GM18499 (cell line): ENCODE data around the gene FBXO3.
"Not testable (repeated sequence)": the region's sequence is repeated elsewhere in the genome, so short reads cannot be mapped to it uniquely, and the experiment has no call there.

Source experiments
- ATAC-seq: cut with Tn5 transposase; IDR thresholded peaks from one replicate; pipeline ENCODE4 v1.9.1; 2021; ENCODE audit warnings: moderate number of reproducible peaks; ENCODE audit not compliant: insufficient read depth, unreplicated experiment

The FBXO3 gene

DNA sequence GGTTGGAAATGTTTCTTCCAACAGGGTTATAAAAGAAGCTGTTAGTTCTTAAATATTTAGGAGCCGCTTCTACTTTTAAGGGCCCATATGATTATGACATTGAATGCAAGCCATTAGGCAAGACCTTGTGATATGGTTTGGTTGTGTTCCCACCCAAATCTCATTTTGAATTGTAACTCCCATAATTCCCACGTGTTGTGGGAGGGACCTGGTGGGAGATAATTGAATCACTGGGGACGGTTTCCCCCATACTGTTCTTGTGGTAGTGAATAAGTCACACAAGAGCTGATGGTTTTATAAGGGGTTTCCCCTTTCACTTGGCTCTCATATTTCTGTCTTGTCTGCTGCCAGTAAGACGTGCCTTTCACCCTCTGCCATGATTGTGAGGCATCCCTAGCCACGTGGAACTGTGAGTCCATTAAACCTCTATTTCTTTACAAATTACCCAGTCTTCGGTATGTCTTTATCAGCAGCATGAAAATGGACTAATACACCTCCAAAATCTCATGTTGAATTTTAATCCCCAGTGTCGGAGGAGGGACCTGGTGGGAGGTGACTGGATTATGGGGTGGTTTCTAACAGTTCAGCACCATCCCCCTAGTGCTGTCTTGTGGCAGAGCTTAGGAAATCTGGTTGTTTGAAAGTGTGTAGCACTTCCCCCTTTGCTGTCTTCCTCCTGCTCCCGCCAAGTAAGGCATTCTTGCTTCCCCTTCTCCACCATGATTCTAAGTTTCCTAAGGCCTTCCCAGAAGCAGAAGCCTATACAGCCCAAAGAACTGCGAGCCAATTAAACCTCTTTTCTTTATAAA lies 42.4 kb downstream of the FBXO3 start:
- ATAC-seq, result no peak

GRCh38 chr11:33730716-33731115 lies 43.6 kb downstream of the FBXO3 start:
- no peak for ATAC-seq

- not testable (repeated sequence) for ATAC-seq
These were observed 45.2 kb downstream of the FBXO3 start for GRCh38 chr11:33729072-33729664.

DNA sequence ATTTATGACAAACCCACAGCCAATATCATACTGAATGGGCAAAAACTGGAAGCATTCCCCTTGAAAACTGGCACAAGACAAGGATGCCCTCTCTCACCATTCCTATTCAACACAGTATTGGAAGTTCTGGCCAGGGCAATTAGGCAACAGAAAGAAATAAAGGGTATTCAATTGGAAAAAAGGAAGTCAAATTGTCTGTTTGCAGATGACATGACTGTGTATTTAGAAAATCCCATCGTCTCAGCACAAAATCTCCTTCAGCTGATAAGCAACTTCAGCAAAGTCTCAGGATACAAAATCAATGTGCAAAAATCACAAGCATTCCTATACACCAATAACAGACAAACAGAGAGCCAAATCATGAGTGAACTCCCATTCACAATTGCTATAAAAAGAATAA lies 46.8 kb downstream of the FBXO3 start:
- ATAC-seq, result not testable (repeated sequence)

- no peak for ATAC-seq
These were observed 48.8 kb downstream of the FBXO3 start for GRCh38 chr11:33725496-33725895.

DNA sequence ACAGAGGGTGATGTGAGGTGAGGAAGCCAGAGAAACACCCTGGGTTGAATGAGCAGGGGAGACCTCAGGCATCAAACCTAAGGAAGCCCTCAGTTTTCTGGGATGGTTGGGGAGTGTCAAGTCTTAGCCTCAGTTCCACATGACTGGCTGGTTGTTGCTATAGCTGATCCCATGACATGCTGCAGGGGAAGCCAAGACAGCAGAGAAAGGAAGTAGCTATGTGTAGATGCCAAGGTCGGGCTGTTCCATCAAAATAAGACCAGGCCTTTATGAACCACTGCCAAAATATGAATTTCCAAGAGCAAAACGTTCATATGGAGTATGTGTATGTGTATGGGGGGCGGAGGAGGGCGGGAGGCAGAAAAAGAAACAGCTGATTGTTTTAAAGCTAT lies 49.7 kb downstream of the FBXO3 start:
- ATAC-seq, result no peak

DNA sequence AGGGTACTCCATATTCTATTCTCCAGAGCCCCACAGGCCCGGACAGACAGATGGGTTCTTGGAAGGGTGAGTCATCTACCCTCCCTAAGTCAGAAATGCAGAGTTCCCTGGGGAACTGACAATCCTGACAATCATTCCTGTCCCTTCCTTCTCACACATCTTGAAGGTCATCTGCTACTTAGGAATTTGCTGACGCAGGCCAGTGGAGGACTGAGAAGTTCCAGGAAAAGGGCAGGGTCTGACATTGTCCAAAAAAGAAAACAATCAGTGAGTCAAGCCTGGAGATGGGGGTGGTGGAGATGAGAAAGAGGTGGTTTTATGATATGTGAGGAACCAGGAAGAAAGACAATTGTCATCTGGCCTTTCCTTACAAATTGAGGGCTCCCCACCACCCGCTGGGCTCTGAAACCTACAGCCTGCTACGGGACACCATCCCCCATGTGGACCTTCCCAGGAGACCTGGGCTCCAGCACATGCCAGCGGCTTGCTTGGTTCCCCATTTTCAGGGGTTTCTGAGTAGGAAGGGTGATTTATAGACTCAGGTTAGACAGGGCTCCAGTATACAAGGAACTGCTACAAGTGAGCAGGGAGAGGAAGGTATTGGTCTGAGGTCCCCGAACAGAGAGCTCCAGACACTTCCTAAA lies 51.0 kb downstream of the FBXO3 start:
- ATAC-seq, result no peak

GRCh38 chr11:33722590-33723234 lies 51.6 kb downstream of the FBXO3 start:
- ATAC-seq, result peak; percentile 92

DNA sequence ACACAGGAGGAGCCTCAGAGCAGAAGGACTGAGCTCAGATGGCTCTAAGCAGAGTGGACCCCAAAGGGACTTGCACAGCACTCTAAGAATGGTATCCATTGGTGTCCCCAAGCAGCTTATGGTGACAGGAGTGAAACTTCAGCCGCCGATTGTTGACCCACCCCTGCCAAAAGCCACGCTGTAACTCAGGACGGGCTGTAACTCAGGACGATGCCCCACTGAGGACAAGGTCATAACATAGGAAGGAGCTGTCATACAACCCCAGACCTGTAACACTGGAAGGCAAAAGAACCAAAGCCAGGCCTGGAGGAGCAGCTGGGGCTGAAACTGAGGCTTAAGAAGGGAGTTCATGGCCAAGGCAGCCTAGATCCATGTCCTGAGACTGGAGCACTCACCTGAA lies 52.3 kb downstream of the FBXO3 start:
- ATAC-seq, result no peak

DNA sequence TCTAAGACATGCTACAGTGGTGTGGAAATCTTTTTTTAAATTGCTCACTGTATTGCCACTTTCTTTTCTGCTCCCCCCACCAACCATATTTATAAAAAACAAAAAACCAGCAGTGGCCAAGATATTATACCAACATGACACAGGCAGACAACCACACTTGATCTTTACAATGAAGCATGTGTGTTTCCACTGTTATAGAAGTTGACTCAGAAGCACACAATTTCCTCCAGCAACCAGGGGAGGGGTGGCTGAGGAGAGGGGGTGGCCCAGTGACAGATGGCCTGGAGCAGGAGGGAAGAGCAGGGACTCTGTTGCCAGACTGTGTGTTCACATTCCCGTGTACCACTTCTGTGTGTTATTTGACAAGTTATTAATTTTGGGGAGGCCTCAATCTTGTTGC lies 52.9 kb downstream of the FBXO3 start:
- ATAC-seq, result no peak

- no peak for ATAC-seq
These were observed 54.7 kb downstream of the FBXO3 start for GRCh38 chr11:33719587-33719986.

DNA sequence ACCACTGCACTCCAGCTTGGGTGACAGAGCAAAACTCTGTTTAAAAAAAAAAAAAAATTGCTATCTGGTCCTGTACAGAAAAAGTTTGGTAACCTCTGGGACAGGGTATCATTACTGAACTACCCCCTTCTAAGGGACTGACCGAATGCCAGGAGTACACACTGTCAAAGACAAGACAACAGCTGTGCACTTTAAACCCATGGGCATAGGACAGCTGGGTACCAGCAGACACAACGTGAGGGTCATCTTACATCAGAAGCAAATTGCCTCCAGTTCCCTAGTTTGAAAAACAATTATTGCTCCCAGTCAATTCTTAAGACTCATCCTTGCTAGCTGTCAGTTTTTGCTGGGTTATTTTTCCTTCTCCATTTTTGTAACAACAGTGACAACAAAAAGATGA lies 55.9 kb downstream of the FBXO3 start:
- no peak for ATAC-seq

DNA sequence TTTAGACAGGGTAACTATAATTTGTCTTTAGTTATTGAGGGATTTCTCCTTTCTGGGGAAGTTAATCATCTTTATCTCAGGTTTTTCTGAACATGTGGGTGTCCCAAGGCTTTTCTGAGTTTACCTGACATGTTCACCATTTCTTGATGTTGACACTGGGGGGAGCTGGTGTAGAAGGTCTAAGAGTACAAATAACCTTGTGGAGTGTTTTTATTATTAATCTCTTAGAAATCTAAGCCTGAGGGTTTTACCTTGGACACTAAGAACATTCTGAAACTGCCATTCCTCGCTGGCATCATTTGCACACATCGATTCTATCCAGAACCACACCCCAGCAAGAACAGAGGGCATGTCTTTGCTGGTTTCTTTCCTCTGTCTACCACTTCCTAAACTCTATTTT lies 58.1 kb downstream of the FBXO3 start:
- no peak for ATAC-seq

GRCh38 chr11:33713856-33714398 lies 60.4 kb downstream of the FBXO3 start:
- no peak for ATAC-seq

DNA sequence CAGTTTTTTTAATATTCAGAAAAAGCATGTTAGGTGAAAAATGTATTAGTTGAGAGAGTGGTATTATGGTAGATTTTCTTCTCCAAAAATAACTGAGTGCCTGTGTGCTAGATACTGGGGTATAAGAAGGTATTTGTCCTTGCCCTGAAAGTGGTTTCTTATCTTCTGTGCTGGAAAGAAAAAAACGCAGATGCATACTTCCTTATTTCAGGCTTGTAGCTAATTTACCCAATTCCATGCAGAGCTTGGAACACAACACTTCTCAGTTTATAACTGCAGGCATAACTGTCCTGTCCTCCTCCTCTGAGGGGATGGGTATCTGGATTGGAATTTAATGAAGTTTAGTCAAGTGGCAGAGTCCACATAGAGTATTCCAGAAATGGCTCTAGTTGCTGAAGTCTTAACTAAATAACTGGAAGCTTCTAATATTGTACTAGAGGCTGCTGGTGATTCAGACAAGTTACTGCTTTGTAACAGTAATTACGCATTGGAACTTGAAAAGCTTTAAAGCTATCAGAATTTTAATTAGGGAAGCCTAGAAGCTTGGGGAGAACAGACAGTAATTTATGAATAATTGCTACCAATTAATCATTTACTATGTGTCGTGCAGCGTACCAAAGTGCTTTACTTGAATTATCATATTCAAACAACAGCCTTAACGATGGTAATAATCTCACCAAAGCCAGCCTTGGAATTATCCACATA lies 61.0 kb downstream of the FBXO3 start:
- no peak for ATAC-seq

GRCh38 chr11:33712436-33712835 lies 61.9 kb downstream of the FBXO3 start:
- no peak for ATAC-seq

GRCh38 chr11:33709466-33709865 lies 64.9 kb downstream of the FBXO3 start:
- ATAC-seq, result no peak

DNA sequence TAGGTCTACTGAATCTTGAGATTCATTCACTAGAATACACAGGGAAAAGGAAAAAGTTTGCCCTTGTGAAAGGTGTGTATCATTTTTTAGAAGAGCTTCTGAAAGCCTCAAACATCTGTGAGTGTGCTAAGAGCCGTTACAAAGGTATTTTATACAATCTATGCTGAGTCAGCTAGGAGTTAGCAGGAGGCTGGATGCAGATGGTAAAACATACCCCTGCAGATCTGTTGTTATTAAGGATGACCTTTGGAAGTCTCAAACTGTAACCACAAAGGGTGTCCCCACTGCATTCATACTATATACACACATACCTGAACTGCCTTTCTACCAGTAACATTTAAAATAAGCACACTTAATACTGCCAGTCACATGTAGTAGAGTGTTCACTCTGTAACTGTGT lies 65.3 kb downstream of the FBXO3 start:
- no peak for ATAC-seq

DNA sequence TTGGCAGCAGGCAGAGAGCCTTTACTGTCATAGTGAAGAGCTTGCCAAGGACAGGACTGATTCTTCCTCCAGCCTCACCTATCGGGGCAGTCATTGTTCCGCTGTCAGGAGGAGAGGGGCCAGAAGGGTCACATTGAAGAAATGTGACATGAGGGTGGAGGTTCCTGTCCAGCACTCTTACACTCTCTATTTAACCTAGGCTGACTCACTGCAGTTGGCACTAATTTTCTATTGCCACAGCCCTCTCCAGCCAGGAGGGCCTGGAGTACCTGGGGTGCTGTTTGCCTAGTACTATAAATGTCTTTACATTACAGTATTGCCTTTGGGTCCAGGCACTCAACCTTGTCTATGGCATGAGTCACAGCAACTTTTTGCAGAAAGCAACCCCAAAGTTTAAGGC lies 66.5 kb downstream of the FBXO3 start:
- not testable (repeated sequence) for ATAC-seq

DNA sequence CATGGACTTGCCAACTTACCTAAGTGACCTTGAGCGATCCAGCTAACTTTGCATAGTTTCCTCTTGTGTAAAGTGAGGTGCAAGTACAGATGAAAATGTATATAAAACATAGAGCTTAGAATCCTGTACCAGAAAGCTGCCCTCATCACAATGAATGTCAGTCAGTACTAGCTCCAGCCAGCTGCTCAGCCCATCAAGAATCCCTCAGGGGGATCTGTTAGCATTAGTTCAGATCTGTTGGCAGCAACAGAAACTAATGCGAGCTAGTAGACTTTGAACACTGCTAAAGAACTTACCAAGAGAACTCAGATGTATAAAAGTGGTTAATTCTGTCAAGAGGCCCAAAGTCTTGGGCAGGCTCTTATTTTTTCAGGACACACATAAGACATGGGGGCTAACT lies 67.4 kb downstream of the FBXO3 start:
- no peak for ATAC-seq
